Coronary artery (tissue), 2 donors: ENCODE results near the gene GRIP1.

Experiments used
- DNase-seq: peaks from one replicate; pipeline ENCODE4 v3.0.0-alpha.2; 2017; ENCODE audit warnings: low spot score
- H3K27ac ChIP-seq, 2 donors: fragments of 200-600 bp; sonication (generic); one replicate each; pipeline ENCODE4 v1.5.1; 2016 to 2019
- H3K4me3 ChIP-seq: fragments of 200-600 bp; sonication (generic); 2 replicates; pipeline ENCODE4 v1.5.1; 2016; ENCODE audit warnings: mild to moderate bottlenecking, moderate library complexity
- CTCF ChIP-seq: fragments of 200-600 bp; sonication (generic); IDR thresholded peaks from one replicate; pipeline ENCODE4 v1.5.1; 2019; ENCODE audit warnings: antibody characterized with exemption

The GRIP1 gene

GRCh38 chr12:66676241-66676640 lies 2.6 kb downstream of the GRIP1 start:
- DNase-seq: no peak
- Histone ChIP-seq H3K4me3 (no peak overlapping the region), H3K27ac (no peak overlapping the region)
- TF ChIP-seq CTCF: no peak

GRCh38 chr12:66674495-66675122 lies 4.3 kb downstream of the GRIP1 start:
- Histone ChIP-seq H3K27ac (no peak overlapping the region), H3K4me3 (no peak overlapping the region)
- DNase-seq: no peak
- TF ChIP-seq CTCF: no peak

GRCh38 chr12:66669541-66669940 lies 9.3 kb downstream of the GRIP1 start:
- no peak for TF ChIP-seq CTCF

GRCh38 chr12:66668311-66668710 lies 10.6 kb downstream of the GRIP1 start:
- no peak for DNase-seq
- Histone ChIP-seq H3K27ac (no peak overlapping the region), H3K4me3 (no peak overlapping the region)
- TF ChIP-seq CTCF: no peak

More at GRCh38 chr12:66669541-66669940, 9.3 kb downstream of the GRIP1 start:
- Histone ChIP-seq H3K4me3 (no peak overlapping the region), H3K27ac (no peak overlapping the region)
- no peak for DNase-seq

GRCh38 chr12:66667906-66668305 lies 11.0 kb downstream of the GRIP1 start:
- TF ChIP-seq CTCF: no peak
- DNase-seq: no peak
- Histone ChIP-seq H3K27ac (no peak overlapping the region), H3K4me3 (no peak overlapping the region)

GRCh38 chr12:66666481-66666880 lies 12.4 kb downstream of the GRIP1 start:
- no peak overlapping the region for H3K27ac ChIP-seq
- TF ChIP-seq CTCF: no peak

GRCh38 chr12:66665435-66665985 lies 13.4 kb downstream of the GRIP1 start:
- Histone ChIP-seq H3K4me3 (no peak overlapping the region), H3K27ac (no peak overlapping the region)
- TF ChIP-seq CTCF: no peak
- DNase-seq: no peak

More at GRCh38 chr12:66666481-66666880, 12.4 kb downstream of the GRIP1 start:
- H3K4me3 ChIP-seq: no peak overlapping the region
- no peak for DNase-seq
